ENCODE data around the gene P2RY12. TPM values are rescaled to one million over a fixed set of nuclear protein-coding genes. Genes with fewer than 3 reads are reported as not detected.
"Not testable (repeated sequence)": the region's sequence is repeated elsewhere in the genome, so short reads cannot be mapped to it uniquely, and the experiment has no call there.

The P2RY12 gene
- total RNA-seq, 2 donors from 2014 or later = 1.4 to 1.5 TPM

GRCh38 chr3:151400341-151400740 lies 15.8 kb upstream of the P2RY12 start:
- no peak for DNase-seq (ENCODE audit: low spot score)
- no peak for TF ChIP-seq CTCF (IDR thresholded peaks at IDR 0.05)
- Histone ChIP-seq H3K4me1 (no peaks in the 10 kb centered on the region), H3K36me3 (no peaks in the 10 kb centered on the region), H3K4me3 (no peak overlapping the region), H3K27ac (no peak overlapping the region), H3K27me3 (no peaks in the 10 kb centered on the region), H3K9me3 (no peaks in the 10 kb centered on the region)

- Histone ChIP-seq H3K9me3 (no peaks in the 10 kb centered on the region), H3K27ac (no peak overlapping the region), H3K4me3 (no peak overlapping the region), H3K36me3 (no peaks in the 10 kb centered on the region), H3K27me3 (no peaks in the 10 kb centered on the region), H3K4me1 (no peaks in the 10 kb centered on the region)
- TF ChIP-seq CTCF (IDR thresholded peaks at IDR 0.05) = no peak
- DNase-seq (ENCODE audit: low spot score) = no peak
These were observed 14.3 kb upstream of the P2RY12 start for GRCh38 chr3:151398895-151399294.

GRCh38 chr3:151395806-151396205 lies 11.3 kb upstream of the P2RY12 start:
- Histone ChIP-seq H3K36me3 (no peaks in the 10 kb centered on the region), H3K4me1 (no peaks in the 10 kb centered on the region), H3K27ac (no peak overlapping the region), H3K4me3 (no peak overlapping the region), H3K9me3 (no peaks in the 10 kb centered on the region), H3K27me3 (no peaks in the 10 kb centered on the region)
- TF ChIP-seq CTCF (IDR thresholded peaks at IDR 0.05) = no peak
- no peak for DNase-seq (ENCODE audit: low spot score)

- Histone ChIP-seq H3K4me3 (no peak overlapping the region), H3K36me3 (no peaks in the 10 kb centered on the region), H3K4me1 (no peaks in the 10 kb centered on the region), H3K27ac (no peak overlapping the region), H3K27me3 (no peaks in the 10 kb centered on the region), H3K9me3 (no peaks in the 10 kb centered on the region)
- TF ChIP-seq CTCF (IDR thresholded peaks at IDR 0.05) = no peak
- DNase-seq (ENCODE audit: low spot score) = no peak
These were observed 10.1 kb upstream of the P2RY12 start for GRCh38 chr3:151394611-151395010.

- Histone ChIP-seq H3K36me3 (no peaks in the 10 kb centered on the region), H3K27me3 (no peaks in the 10 kb centered on the region), H3K9me3 (no peaks in the 10 kb centered on the region), H3K4me1 (no peaks in the 10 kb centered on the region), H3K4me3 (no peak overlapping the region), H3K27ac (no peak overlapping the region)
- TF ChIP-seq CTCF (IDR thresholded peaks at IDR 0.05) = no peak
- DNase-seq (ENCODE audit: low spot score) = no peak
These were observed 9.4 kb upstream of the P2RY12 start for GRCh38 chr3:151393941-151394340.

- DNase-seq (ENCODE audit: low spot score) = no peak
- no peak overlapping the region for H3K27ac ChIP-seq
- H3K4me1 ChIP-seq = no peaks in the 10 kb centered on the region
- H3K27me3 ChIP-seq = no peaks in the 10 kb centered on the region
- H3K9me3 ChIP-seq = no peaks in the 10 kb centered on the region
- no peak for TF ChIP-seq CTCF (IDR thresholded peaks at IDR 0.05)
- no peaks in the 10 kb centered on the region for H3K36me3 ChIP-seq
- H3K4me3 ChIP-seq = no peak overlapping the region
These were observed 8.7 kb upstream of the P2RY12 start for GRCh38 chr3:151393146-151393830.

- not testable (repeated sequence) for H3K9me3 ChIP-seq; DNase-seq (ENCODE audit: low spot score)
These were observed 7.6 kb upstream of the P2RY12 start for GRCh38 chr3:151392191-151392590.

More at GRCh38 chr3:151392191-151392590, 7.6 kb upstream of the P2RY12 start:
- H3K36me3 ChIP-seq, H3K4me3 ChIP-seq, H3K4me1 ChIP-seq, H3K27ac ChIP-seq, H3K27me3 ChIP-seq: not testable (repeated sequence)
